ENCODE measurements around the gene RANGAP1. TPM values are rescaled to one million over a fixed set of nuclear protein-coding genes. Genes with fewer than 3 reads are reported as not detected.

Gene RANGAP1
- total and polyA plus RNA-seq, 2 donors (not counting 1 experiment from before 2014, with no cell fraction given): 37.2 to 59.9 TPM

DNA sequence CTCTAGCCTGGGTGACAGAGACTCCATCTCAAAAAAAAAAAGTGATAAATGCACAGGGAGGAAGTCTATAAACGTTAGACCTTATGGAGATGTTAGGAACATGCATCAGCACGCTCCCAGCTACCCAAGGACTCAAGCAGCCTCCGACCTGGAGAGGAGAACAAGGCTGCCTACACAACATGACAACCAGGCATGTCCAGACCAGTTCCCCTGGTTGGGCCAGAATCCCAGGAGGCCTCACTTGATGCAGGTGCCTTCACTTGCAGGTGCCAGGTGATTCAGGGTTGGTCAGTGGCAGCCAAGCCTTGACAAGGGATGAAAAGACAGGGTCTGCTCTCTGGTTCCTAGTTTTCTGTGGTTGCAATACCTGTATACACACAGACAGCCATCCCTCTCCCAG, 5.9 kb downstream of the RANGAP1 start:
- DNase-seq (ENCODE audit: low read depth in 2 of 2): no peak
- Histone ChIP-seq H2AFZ (ENCODE audit: low read length) (no peak overlapping the region), H3K27me3 (ENCODE audit: control insufficient read depth, insufficient read depth, low read length) (no peaks in the 10 kb centered on the region), H3K27ac (ENCODE audit: insufficient read depth, low read length) (no peak overlapping the region), H3K4me2 (ENCODE audit: extremely low read depth, insufficient read depth, low read length) (no peak overlapping the region), H3K4me1 (ENCODE audit: control insufficient read depth, extremely low read depth, insufficient read depth, low read length) (peaks cover 5% of the 10 kb centered on the region), H3K9ac (ENCODE audit: insufficient read depth, low read length) (no peak overlapping the region), H3K79me2 (ENCODE audit: control insufficient read depth, insufficient read depth, low read length) (peaks cover 51% of the 10 kb centered on the region), H3K9me3 (ENCODE audit: control insufficient read depth, insufficient read depth, low read depth, low read length) (no peaks in the 10 kb centered on the region), H3K36me3 (ENCODE audit: control insufficient read depth, insufficient read depth, low read length) (peaks cover 22% of the 10 kb centered on the region), H3K4me3 (replicated peaks in 1 of 4; ENCODE audit: control extremely low read depth in 1 of 4, insufficient read depth in 1 of 4, low read depth in 3 of 4, low read length in 4 of 4) (no peak overlapping the region), H4K20me1 (ENCODE audit: control insufficient read depth, extremely low read depth, insufficient read depth, low read length) (no peaks in the 10 kb centered on the region)
- TF ChIP-seq EZH2 (IDR thresholded peaks at IDR 0.05; ENCODE audit: low read length, missing control alignments) (no peak), CTCF (conservative IDR thresholded peaks at IDR 0.05 in 1 of 2, IDR thresholded peaks at IDR 0.05 in 1 of 2; ENCODE audit: low read depth in 1 of 2, low read length in 2 of 2) (no peak)

- Histone ChIP-seq H3K79me2 (ENCODE audit: control insufficient read depth, insufficient read depth, low read length) (peaks cover 15% of the 10 kb centered on the region), H2AFZ (ENCODE audit: low read length) (no peak overlapping the region), H3K9ac (ENCODE audit: insufficient read depth, low read length) (no peak overlapping the region), H3K4me2 (ENCODE audit: extremely low read depth, insufficient read depth, low read length) (no peak overlapping the region), H3K27me3 (ENCODE audit: control insufficient read depth, insufficient read depth, low read length) (no peaks in the 10 kb centered on the region), H3K36me3 (ENCODE audit: control insufficient read depth, insufficient read depth, low read length) (peaks cover 26% of the 10 kb centered on the region), H3K4me1 (ENCODE audit: control insufficient read depth, extremely low read depth, insufficient read depth, low read length) (no peaks in the 10 kb centered on the region), H3K27ac (ENCODE audit: insufficient read depth, low read length) (no peak overlapping the region), H3K9me3 (ENCODE audit: control insufficient read depth, insufficient read depth, low read depth, low read length) (no peaks in the 10 kb centered on the region), H4K20me1 (ENCODE audit: control insufficient read depth, extremely low read depth, insufficient read depth, low read length) (no peaks in the 10 kb centered on the region), H3K4me3 (replicated peaks in 1 of 4; ENCODE audit: control extremely low read depth in 1 of 4, insufficient read depth in 1 of 4, low read depth in 3 of 4, low read length in 4 of 4) (no peak overlapping the region)
- TF ChIP-seq CTCF (conservative IDR thresholded peaks at IDR 0.05 in 1 of 2, IDR thresholded peaks at IDR 0.05 in 1 of 2; ENCODE audit: low read depth in 1 of 2, low read length in 2 of 2): no peak
- TF ChIP-seq EZH2 (IDR thresholded peaks at IDR 0.05; ENCODE audit: low read length, missing control alignments): no peak
- DNase-seq (ENCODE audit: low read depth in 2 of 2): no peak
Measured at GRCh38 chr22:41274856-41275255, 11.1 kb downstream of the RANGAP1 start.

DNA sequence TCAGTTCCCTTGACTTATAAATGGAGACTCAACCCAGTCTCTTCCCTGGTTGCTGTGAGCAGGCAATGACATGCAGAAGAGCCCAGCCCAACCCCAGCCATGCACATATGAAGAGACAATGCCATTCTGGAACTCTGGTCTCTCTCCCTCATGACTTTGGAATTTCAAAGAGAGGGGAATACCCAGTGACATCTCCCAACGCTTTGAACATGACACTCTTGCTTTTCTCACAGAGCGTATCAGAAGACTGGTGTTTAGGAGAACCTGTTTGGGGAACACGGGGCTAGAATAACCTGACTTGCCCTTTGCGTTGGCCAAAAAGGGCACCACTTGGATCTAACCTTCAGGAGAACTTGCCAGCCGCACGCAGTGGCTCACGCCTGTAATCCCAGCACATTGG, 12.9 kb downstream of the RANGAP1 start:
- Histone ChIP-seq H3K4me1 (ENCODE audit: control insufficient read depth, extremely low read depth, insufficient read depth, low read length) (no peaks in the 10 kb centered on the region), H3K9me3 (ENCODE audit: control insufficient read depth, insufficient read depth, low read depth, low read length) (no peaks in the 10 kb centered on the region), H4K20me1 (ENCODE audit: control insufficient read depth, extremely low read depth, insufficient read depth, low read length) (no peaks in the 10 kb centered on the region), H3K4me3 (replicated peaks in 1 of 4; ENCODE audit: control extremely low read depth in 1 of 4, insufficient read depth in 1 of 4, low read depth in 3 of 4, low read length in 4 of 4) (no peak overlapping the region), H3K4me2 (ENCODE audit: extremely low read depth, insufficient read depth, low read length) (no peak overlapping the region), H3K9ac (ENCODE audit: insufficient read depth, low read length) (no peak overlapping the region), H2AFZ (ENCODE audit: low read length) (no peak overlapping the region), H3K79me2 (ENCODE audit: control insufficient read depth, insufficient read depth, low read length) (peaks cover 10% of the 10 kb centered on the region), H3K27me3 (ENCODE audit: control insufficient read depth, insufficient read depth, low read length) (no peaks in the 10 kb centered on the region), H3K36me3 (ENCODE audit: control insufficient read depth, insufficient read depth, low read length) (peaks cover 29% of the 10 kb centered on the region), H3K27ac (ENCODE audit: insufficient read depth, low read length) (no peak overlapping the region)
- TF ChIP-seq EZH2 (IDR thresholded peaks at IDR 0.05; ENCODE audit: low read length, missing control alignments) (no peak), CTCF (conservative IDR thresholded peaks at IDR 0.05 in 1 of 2, IDR thresholded peaks at IDR 0.05 in 1 of 2; ENCODE audit: low read depth in 1 of 2, low read length in 2 of 2) (no peak)
- no peak for DNase-seq (ENCODE audit: low read depth in 2 of 2)
